Kidney epithelial cell (primary cell): ENCODE data around the gene LPGAT1. TPM values are rescaled to one million over a fixed set of nuclear protein-coding genes. Genes with fewer than 3 reads are reported as not detected.
"Not testable (repeated sequence)": the region's sequence is repeated elsewhere in the genome, so short reads cannot be mapped to it uniquely, and the experiment has no call there.

Source experiments
- DNase-seq: peaks from one replicate; pipeline ENCODE4 v3.0.0-alpha.2; 2010; ENCODE audit warnings: low read depth
- H3K27me3 ChIP-seq: 2 replicates; pipeline ENCODE4 v1.6.0; 2011; ENCODE audit warnings: low read length; ENCODE audit not compliant: control insufficient read depth, insufficient read depth
- H3K36me3 ChIP-seq: 2 replicates; pipeline ENCODE4 v1.5.1; 2011; ENCODE audit warnings: low read length; ENCODE audit not compliant: control insufficient read depth, insufficient read depth
- H3K4me3 ChIP-seq: 2 replicates; pipeline ENCODE4 v1.5.1; 2011; ENCODE audit warnings: low read depth, mild to moderate bottlenecking, control low read depth, low read length
- CTCF ChIP-seq: IDR thresholded peaks from 2 replicates; pipeline ENCODE4 v1.5.1; 2011; ENCODE audit warnings: mild to moderate bottlenecking, moderate library complexity, low read length, control low read depth, inconsistent platforms; ENCODE audit not compliant: insufficient read depth, poor library complexity, severe bottlenecking
- total RNA-seq: library from RNA; depleted of rRNA; stranded (reverse); fragments of >200 nt; gene quantifications from 2 replicates; pipeline ENCODE4 v1.2.3, GENCODE V29; 2015

The LPGAT1 gene
- total RNA-seq = 41.1 and 51.9 TPM in 2 replicates

GRCh38 chr1:211830328-211831142 is at the start of gene LPGAT1:
TSS of gene LPGAT1 (minus strand) at chr1:211830763. CDS start at chr1:211829296, 1,467 bp downstream.
- no peaks in the 10 kb centered on the region for H3K36me3 ChIP-seq
- H3K4me3 ChIP-seq = peak within 1 kb of the TSS; percentile 46
- peak; percentile 13 for TF ChIP-seq CTCF
- DNase-seq = no peak
- no peaks in the 10 kb centered on the region for H3K27me3 ChIP-seq

GRCh38 chr1:211879475-211879874 is 48.9 kb upstream of the LPGAT1 start:
- no peak for DNase-seq
- no peak for TF ChIP-seq CTCF
- H3K4me3 ChIP-seq = no peak overlapping the region
- H3K36me3 ChIP-seq = no peaks in the 10 kb centered on the region
- no peaks in the 10 kb centered on the region for H3K27me3 ChIP-seq

GRCh38 chr1:211876851-211877590 is 46.5 kb upstream of the LPGAT1 start:
- DNase-seq = no peak
- TF ChIP-seq CTCF = no peak
- H3K4me3 ChIP-seq = no peak overlapping the region
- H3K36me3 ChIP-seq = no peaks in the 10 kb centered on the region
- H3K27me3 ChIP-seq = no peaks in the 10 kb centered on the region

GRCh38 chr1:211875541-211875940 is 45.0 kb upstream of the LPGAT1 start:
- no peaks in the 10 kb centered on the region for H3K36me3 ChIP-seq
- no peak for TF ChIP-seq CTCF
- no peak overlapping the region for H3K4me3 ChIP-seq
- no peaks in the 10 kb centered on the region for H3K27me3 ChIP-seq
- DNase-seq = no peak

- Histone ChIP-seq H3K36me3 (no peaks in the 10 kb centered on the region), H3K4me3 (no peak overlapping the region), H3K27me3 (no peaks in the 10 kb centered on the region)
- no peak for TF ChIP-seq CTCF
- DNase-seq = no peak
Measured at GRCh38 chr1:211874521-211875347, 44.2 kb upstream of the LPGAT1 start.

- not testable (repeated sequence) for H3K4me3 ChIP-seq, DNase-seq, H3K36me3 ChIP-seq, H3K27me3 ChIP-seq
Measured at GRCh38 chr1:211873731-211874130, 43.2 kb upstream of the LPGAT1 start.
